Stimulated activated CD4-positive, alpha-beta T cell treated with anti-CD3 and anti-CD28 coated beads, Interleukin-4, amount 100 ng/mL, for 4 hours (primary cell): ENCODE data around the gene HEATR1.
"Not testable (repeated sequence)": the region's sequence is repeated elsewhere in the genome, so short reads cannot be mapped to it uniquely, and the experiment has no call there.

Source experiments
- DNase-seq, 2 experiments: peaks; one replicate each; pipeline ENCODE4 v3.0.0-alpha.2; 2020

Gene HEATR1

GRCh38 chr1:236580404-236580803, 23.9 kb downstream of the HEATR1 start:
- not testable (repeated sequence) for DNase-seq

GRCh38 chr1:236578661-236579060, 25.7 kb downstream of the HEATR1 start:
- DNase-seq: no peak

- not testable (repeated sequence) for DNase-seq
Measured at GRCh38 chr1:236577041-236577440, 27.3 kb downstream of the HEATR1 start.

GRCh38 chr1:236576004-236576403, 28.3 kb downstream of the HEATR1 start:
- no peak for DNase-seq

- no peak for DNase-seq
Measured at GRCh38 chr1:236575523-236575922, 28.8 kb downstream of the HEATR1 start.

- DNase-seq: no peak
Measured at GRCh38 chr1:236568285-236568894, 35.9 kb downstream of the HEATR1 start.

- DNase-seq: no peak
Measured at GRCh38 chr1:236565530-236565929, 38.8 kb downstream of the HEATR1 start.

GRCh38 chr1:236561976-236562375, 42.3 kb downstream of the HEATR1 start:
- no peak for DNase-seq

- no peak for DNase-seq
Measured at GRCh38 chr1:236560213-236560771, 44.0 kb downstream of the HEATR1 start.

GRCh38 chr1:236558846-236559245, 45.5 kb downstream of the HEATR1 start:
- DNase-seq: no peak

GRCh38 chr1:236558081-236558480, 46.2 kb downstream of the HEATR1 start:
- DNase-seq: no peak

GRCh38 chr1:236556606-236557005, 47.7 kb downstream of the HEATR1 start:
- DNase-seq: no peak

GRCh38 chr1:236553370-236553769, 50.9 kb downstream of the HEATR1 start:
- DNase-seq: no peak

GRCh38 chr1:236552901-236553300, 51.4 kb downstream of the HEATR1 start:
- DNase-seq: no peak

GRCh38 chr1:236552096-236552495, 52.2 kb downstream of the HEATR1 start:
- no peak for DNase-seq

GRCh38 chr1:236550961-236551851, 53.1 kb downstream of the HEATR1 start:
- no peak for DNase-seq

GRCh38 chr1:236548452-236548851, 55.9 kb downstream of the HEATR1 start:
- DNase-seq: no peak

- no peak for DNase-seq
Measured at GRCh38 chr1:236545621-236546169, 58.6 kb downstream of the HEATR1 start.

- no peak for DNase-seq
Measured at GRCh38 chr1:236543065-236543669, 61.1 kb downstream of the HEATR1 start.

- no peak for DNase-seq
Measured at GRCh38 chr1:236541710-236542109, 62.6 kb downstream of the HEATR1 start.

- DNase-seq: no peak
Measured at GRCh38 chr1:236540813-236541465, 63.4 kb downstream of the HEATR1 start.

- no peak for DNase-seq
Measured at GRCh38 chr1:236536540-236536939, 67.8 kb downstream of the HEATR1 start.
